Right lobe of liver (tissue), 6 donors: ENCODE results near the gene KCNH2. TPM values are rescaled to one million over a fixed set of nuclear protein-coding genes. Genes with fewer than 3 reads are reported as not detected.

Experiments used
- ATAC-seq, 4 donors: fragments of 200-7000 bp; cut with Tn5 transposase; one replicate each; pipeline ENCODE4 v1.9.1; 2020; ENCODE audit warnings: mild to moderate bottlenecking in 4 of 4, moderate library complexity in 4 of 4
- DNase-seq, 3 donors: peaks; one replicate each; pipeline ENCODE4 v3.0.0-alpha.2; 2020
- H3K27ac ChIP-seq, 3 donors: fragments of 200-600 bp; one replicate each; pipeline ENCODE4 v1.8.0; 2022
- H3K27me3 ChIP-seq, 2 donors: fragments of 200-600 bp; one replicate each; pipeline ENCODE4 v1.8.0; 2022
- H3K36me3 ChIP-seq, 4 donors: fragments of 200-600 bp; sonication (generic) in 1 of 4; one replicate each; pipeline versions ENCODE4 v1.5.1 to v1.8.0; 2017 to 2022; ENCODE audit warnings: control low read depth in 1 of 4
- H3K4me1 ChIP-seq, 4 donors: fragments of 200-600 bp; sonication (generic) in 1 of 4; one replicate each; pipeline versions ENCODE4 v1.5.1 to v1.8.0; 2017 to 2022; ENCODE audit warnings: control low read depth in 1 of 4
- H3K4me3 ChIP-seq, 3 donors: fragments of 200-600 bp; one replicate each; pipeline ENCODE4 v1.8.0; 2022
- H3K9me3 ChIP-seq, 4 donors: fragments of 200-600 bp; sonication (generic) in 1 of 4; one replicate each; pipeline versions ENCODE4 v1.5.1 to v1.8.0; 2017 to 2022; ENCODE audit warnings: control low read depth in 1 of 4
- POLR2A ChIP-seq: fragments of 450-650 bp; IDR thresholded peaks from one replicate; pipeline ENCODE4 v1.6.1; 2017; ENCODE audit warnings: antibody characterized with exemption, mild to moderate bottlenecking
- WGBS: methylation state at CpG from one replicate; pipeline ENCODE4 v1.1.6; 2018; ENCODE audit warnings: low coverage, low lambda C conversion rate; ENCODE audit not compliant: insufficient coverage; ENCODE audit errors: missing lambda C conversion rate; 5-methylcytosine and 5-hydroxymethylcytosine counted together
- intact Hi-C, 2 donors: fragments of 100-400 bp; cut with DNase I; formaldehyde crosslinking; loops; one replicate each; pipeline versions ENCODE4 v1.11.2 to v1.14.1; 2022
- total RNA-seq, 6 experiments: library from RNA; depleted of rRNA in 2 of 6; stranded (reverse); fragments of >200 nt in 2 of 6; fragmentation: NEBNext Ultra II Directional in 3 of 6; extraction: Animal tissue kit (Norgen Biotek cat#: 25700) in 3 of 6; gene quantifications; one replicate each; pipeline versions ENCODE4 v1.1.0 to v1.2.4, GENCODE V29; 2016 to 2023
- TF ChIP-seq, protein P1 (sequence below), 4 donors: fragments of 200-600 bp in 3 of 4; fragments of 450-650 bp in 1 of 4; IDR thresholded peaks; one replicate each; pipeline versions ENCODE4 v1.5.1 to v1.8.0; 2016 to 2022; ENCODE audit warnings: antibody characterized with exemption in 4 of 4, mild to moderate bottlenecking in 2 of 4
- donor health status: DM: no; HTN: yes; CAD: no.
- donor health status: DM: no; HTN: no; CAD: no.
- donor health status: DM: no; HTN: no; CAD: no.
- donor health status: DM: no; HTN: yes; CAD: no.
- donor health status: DM: no; HTN: yes; CAD: no.

The KCNH2 gene
- total RNA-seq, 6 experiments from 2014 or later = 0.11 to 0.69 (median 0.18) TPM; not detected in 1

DNA sequence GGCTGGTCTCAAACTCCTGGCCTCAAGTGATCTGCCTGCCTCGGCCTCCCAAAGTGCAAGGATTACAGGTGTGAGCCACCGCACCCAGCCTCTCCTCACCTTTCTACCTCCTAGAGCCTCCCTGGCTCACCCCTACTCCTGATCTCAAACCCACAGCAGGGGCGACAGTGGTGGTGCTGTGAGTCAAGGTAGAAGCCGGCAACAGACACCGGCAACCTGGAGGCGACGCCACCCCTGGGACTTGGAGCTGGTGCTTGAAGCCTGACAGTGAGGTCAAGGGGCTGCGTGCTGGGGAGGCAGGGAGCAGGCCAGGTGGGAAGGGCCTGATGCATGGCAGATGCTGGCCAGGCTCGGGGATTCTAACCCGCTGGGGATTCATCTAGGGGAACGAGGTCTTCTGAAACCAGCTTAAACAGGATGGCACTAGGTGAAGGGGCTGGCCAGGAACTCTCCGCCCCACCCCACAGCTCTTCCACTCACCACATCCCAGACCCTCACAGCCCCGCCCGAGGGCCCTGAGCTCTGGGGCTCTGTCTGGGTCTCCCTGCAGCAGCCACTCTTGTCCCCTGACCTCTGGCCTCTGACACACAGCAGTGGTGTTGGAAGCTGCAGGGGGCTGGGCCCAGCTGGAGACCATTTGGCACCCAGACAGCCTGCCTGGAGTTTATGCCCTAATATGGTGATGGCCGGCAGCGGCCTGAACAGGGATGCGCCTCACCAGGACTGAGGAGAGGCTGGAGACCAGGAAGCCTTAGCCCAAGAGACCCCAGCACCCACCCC is 16.4 kb downstream of the KCNH2 start:
- H3K9me3 ChIP-seq = no peaks in the 10 kb centered on the region
- WGBS = 71% methylated on average over 4 of the region's 17 CpGs
- no peak overlapping the region for H3K4me3 ChIP-seq
- DNase-seq (no peak), ATAC-seq (no peak)
- intact Hi-C loops = no loop called here
- H3K27me3 ChIP-seq = no peaks in the 10 kb centered on the region
- H3K4me1 ChIP-seq = no peaks in the 10 kb centered on the region
- no peak overlapping the region for H3K27ac ChIP-seq
- TF ChIP-seq, protein P1, sequence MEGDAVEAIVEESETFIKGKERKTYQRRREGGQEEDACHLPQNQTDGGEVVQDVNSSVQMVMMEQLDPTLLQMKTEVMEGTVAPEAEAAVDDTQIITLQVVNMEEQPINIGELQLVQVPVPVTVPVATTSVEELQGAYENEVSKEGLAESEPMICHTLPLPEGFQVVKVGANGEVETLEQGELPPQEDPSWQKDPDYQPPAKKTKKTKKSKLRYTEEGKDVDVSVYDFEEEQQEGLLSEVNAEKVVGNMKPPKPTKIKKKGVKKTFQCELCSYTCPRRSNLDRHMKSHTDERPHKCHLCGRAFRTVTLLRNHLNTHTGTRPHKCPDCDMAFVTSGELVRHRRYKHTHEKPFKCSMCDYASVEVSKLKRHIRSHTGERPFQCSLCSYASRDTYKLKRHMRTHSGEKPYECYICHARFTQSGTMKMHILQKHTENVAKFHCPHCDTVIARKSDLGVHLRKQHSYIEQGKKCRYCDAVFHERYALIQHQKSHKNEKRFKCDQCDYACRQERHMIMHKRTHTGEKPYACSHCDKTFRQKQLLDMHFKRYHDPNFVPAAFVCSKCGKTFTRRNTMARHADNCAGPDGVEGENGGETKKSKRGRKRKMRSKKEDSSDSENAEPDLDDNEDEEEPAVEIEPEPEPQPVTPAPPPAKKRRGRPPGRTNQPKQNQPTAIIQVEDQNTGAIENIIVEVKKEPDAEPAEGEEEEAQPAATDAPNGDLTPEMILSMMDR (IDR thresholded peaks at IDR 0.05) = no peak
- no peak for TF ChIP-seq POLR2A
- no peaks in the 10 kb centered on the region for H3K36me3 ChIP-seq

DNA sequence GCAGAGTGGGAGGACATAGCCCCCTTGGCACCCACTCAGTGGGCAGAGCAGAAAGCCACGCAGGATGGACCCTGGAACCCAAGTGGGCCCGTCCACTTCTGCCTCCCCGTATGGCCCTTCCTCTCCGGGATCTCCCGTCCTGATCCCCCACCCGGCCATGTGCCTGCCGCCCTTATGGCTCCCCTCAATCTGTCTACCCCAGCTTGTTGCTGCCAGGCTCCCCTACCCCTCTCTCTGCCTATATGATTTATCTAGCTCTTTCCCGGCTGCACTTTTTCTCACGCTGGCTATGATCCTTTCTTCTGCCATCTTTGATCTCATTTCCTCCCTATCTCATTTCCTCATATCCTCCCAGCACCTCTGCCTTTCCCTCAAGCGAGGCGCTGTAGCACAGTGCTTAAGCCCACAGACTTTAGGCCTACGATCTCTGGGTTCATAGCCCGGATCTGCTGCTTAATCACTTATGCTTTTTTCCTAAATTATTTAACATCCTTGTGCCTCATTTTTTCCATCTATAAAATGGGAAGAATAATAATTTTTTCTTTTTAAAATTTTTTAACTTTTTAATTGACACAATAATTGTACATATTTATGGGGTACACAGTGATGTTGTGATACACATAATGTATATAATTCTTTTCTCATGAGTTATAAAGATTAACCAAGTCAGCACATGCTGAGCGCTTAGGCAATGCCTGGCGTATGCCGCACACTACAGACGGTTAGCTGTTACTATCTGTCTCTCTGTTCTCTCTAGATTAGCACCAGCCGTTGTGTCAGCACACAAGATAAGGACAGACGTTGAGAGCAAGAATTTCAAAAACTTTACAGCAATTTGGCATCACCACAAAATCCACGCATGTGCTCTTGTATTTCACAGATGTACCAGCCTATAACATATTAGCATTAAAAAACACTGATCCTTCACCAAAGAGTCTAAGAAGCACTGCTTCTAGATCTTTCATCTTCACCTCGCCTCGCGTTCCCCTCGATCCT is 18.1 kb downstream of the KCNH2 start:
- no peaks in the 10 kb centered on the region for H3K4me1 ChIP-seq
- no peaks in the 10 kb centered on the region for H3K27me3 ChIP-seq
- TF ChIP-seq, protein P1 (IDR thresholded peaks at IDR 0.05) = no peak
- TF ChIP-seq POLR2A = no peak
- H3K4me3 ChIP-seq = no peak overlapping the region
- H3K36me3 ChIP-seq = no peaks in the 10 kb centered on the region
- intact Hi-C loops = no loop called here
- DNase-seq (peak in 1 of 3 donors; percentile 0), ATAC-seq (no peak)
- H3K27ac ChIP-seq = no peak overlapping the region
- no peaks in the 10 kb centered on the region for H3K9me3 ChIP-seq
- WGBS = 51% methylated on average over 21 of the region's 24 CpGs

DNA sequence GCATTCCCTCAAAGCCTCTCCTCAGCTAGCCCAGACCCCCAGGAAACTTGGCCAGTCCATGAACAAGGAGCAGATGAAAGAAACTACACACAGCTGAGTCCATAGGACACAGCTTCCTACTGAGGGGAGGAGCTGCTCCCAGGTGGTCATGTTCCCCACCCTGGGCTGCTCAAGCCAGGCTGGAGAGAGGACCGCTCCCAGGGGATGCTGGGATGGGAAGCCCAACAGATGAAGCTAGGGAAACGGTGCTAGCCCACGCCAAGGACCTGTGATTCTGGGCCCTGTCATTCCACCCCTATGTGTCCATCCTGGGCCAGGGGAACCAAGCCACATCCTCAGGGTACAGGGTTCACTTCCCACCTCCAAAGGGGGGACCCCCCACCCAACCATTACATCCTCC is 19.0 kb downstream of the KCNH2 start:
- no peaks in the 10 kb centered on the region for H3K36me3 ChIP-seq
- H3K9me3 ChIP-seq = no peaks in the 10 kb centered on the region
- intact Hi-C loops = no loop called here
- ATAC-seq (no peak), DNase-seq (no peak)
- no peaks in the 10 kb centered on the region for H3K4me1 ChIP-seq
- no CpG with 5 or more reads among the region's 3 CpGs for WGBS
- H3K4me3 ChIP-seq = no peak overlapping the region
- no peak overlapping the region for H3K27ac ChIP-seq
- no peaks in the 10 kb centered on the region for H3K27me3 ChIP-seq
- no peak for TF ChIP-seq POLR2A
- TF ChIP-seq, protein P1 (IDR thresholded peaks at IDR 0.05) = no peak

DNA sequence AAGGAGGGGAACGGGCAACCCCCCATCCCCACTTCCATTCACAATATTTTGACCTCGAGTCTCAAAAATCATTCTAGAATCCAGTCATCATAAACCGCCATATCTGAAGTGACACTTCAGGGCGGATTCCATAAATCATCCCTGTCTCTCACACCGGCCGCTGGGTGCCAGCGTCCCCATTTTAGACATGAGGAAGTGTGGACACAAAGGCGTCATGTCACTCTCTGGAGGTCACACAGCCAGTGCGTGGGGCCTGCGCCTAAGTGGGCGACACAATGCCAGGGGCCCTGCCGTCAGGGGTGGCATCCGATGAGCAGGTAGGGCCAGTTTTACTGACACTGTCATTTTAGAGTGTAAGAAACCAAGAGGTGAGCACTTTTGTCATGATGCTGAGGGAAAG is 19.5 kb downstream of the KCNH2 start:
- no peaks in the 10 kb centered on the region for H3K36me3 ChIP-seq
- TF ChIP-seq, protein P1 (IDR thresholded peaks at IDR 0.05) = no peak
- no peak for TF ChIP-seq POLR2A
- DNase-seq (no peak), ATAC-seq (no peak)
- H3K4me1 ChIP-seq = no peaks in the 10 kb centered on the region
- WGBS = 52% methylated on average over 8 of the region's 13 CpGs
- no peaks in the 10 kb centered on the region for H3K27me3 ChIP-seq
- no peak overlapping the region for H3K4me3 ChIP-seq
- H3K9me3 ChIP-seq = no peaks in the 10 kb centered on the region
- intact Hi-C loops = no loop called here
- H3K27ac ChIP-seq = no peak overlapping the region
